Effector memory CD8-positive, alpha-beta T cell (primary cell): ENCODE data around the gene NAV2.

ENCODE experiments used
- ATAC-seq: fragments of 150-1000 bp; cut with Tn5 transposase; replicated peaks from 2 replicates; pipeline ENCODE4 v1.10.0; 2021; ENCODE audit warnings: mild to moderate bottlenecking, moderate library complexity
- DNase-seq, 3 experiments: peaks; one replicate each; pipeline ENCODE4 v3.0.0; 2021
- H3K27ac Mint-ChIP-seq, 2 donors: one replicate each; pipeline ENCODE4 v1.8.0; 2022; ENCODE audit warnings: mild to moderate bottlenecking in 2 of 2, mixed read lengths in 2 of 2, moderate library complexity in 2 of 2
- H3K27me3 Mint-ChIP-seq, 2 donors: one replicate each; pipeline ENCODE4 v1.8.0; 2022; ENCODE audit warnings: mixed read lengths in 2 of 2
- H3K36me3 Mint-ChIP-seq: one replicate; pipeline ENCODE4 v1.8.0; 2022; ENCODE audit warnings: mild to moderate bottlenecking, moderate library complexity, mixed read lengths; ENCODE audit not compliant: insufficient read depth
- H3K4me1 Mint-ChIP-seq, 2 donors: one replicate each; pipeline ENCODE4 v1.8.0; 2022; ENCODE audit warnings: low read depth in 2 of 2, mixed read lengths in 2 of 2
- H3K4me3 Mint-ChIP-seq, 2 donors: one replicate each; pipeline ENCODE4 v1.8.0; 2022; ENCODE audit warnings: mild to moderate bottlenecking in 2 of 2, mixed read lengths in 2 of 2, moderate library complexity in 2 of 2
- H3K9me3 Mint-ChIP-seq, 2 donors: one replicate each; pipeline ENCODE4 v1.8.0; 2022; ENCODE audit warnings: mixed read lengths in 2 of 2

NAV2 gene

GRCh38 chr11:20161230-20161918 is 448.7 kb downstream of the NAV2 start:
- Mint-ChIP-seq H3K9me3 (peaks cover 4 to 10% of the 10 kb centered on the region in 2 donors), H3K4me1 (peaks cover 23 to 24% of the 10 kb centered on the region in 2 donors), H3K27me3 (peaks cover 81 to 93% of the 10 kb centered on the region in 2 donors), H3K36me3 (peaks cover 25% of the 10 kb centered on the region), H3K4me3 (no peak overlapping the region), H3K27ac (no peak overlapping the region)
- ATAC-seq (no peak), DNase-seq (no peak)

DNA sequence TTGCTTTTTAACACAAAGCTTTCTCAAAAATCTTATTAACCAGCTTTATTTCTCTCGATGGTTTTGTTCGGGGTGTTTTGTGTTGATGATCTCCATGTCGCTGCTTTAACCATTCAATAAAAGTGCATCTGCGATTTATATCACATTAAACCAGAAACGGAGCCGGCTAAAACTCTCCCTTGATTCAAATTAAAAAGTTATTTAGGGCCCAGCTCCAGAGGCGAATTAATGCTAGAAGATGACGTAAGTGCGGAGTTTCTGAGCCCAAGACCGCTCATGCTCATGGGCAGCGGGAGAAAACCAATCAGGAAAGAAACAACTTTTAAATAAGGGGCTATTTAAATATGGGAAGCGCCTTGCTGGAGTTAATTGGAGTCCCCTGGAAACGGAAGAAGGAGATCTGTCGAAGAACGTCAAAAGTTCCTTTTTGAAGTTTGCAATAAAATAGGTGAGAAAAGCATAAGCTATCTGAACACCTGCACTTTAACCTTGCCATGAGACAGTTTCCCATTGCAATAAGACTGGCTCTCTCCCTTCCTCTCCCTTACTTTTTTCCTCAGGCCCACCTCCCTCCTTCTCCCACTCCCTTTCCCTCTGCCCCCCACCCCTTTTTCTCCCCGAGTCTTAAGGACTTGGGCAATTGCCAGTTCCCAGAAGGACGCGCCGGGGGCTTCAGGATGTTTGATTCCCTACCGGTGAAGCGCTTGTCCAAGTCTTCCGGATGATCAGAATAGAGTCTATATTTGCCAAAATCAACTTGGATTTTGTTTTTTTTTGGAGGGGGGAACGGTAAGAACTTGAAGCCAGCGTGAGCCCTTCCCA is 449.5 kb downstream of the NAV2 start:
- Mint-ChIP-seq H3K9me3 (peaks cover 4 to 10% of the 10 kb centered on the region in 2 donors), H3K27me3 (peaks cover 83 to 99% of the 10 kb centered on the region in 2 donors), H3K4me3 (no peak overlapping the region), H3K4me1 (peaks cover 22% of the 10 kb centered on the region in 2 donors), H3K27ac (no peak overlapping the region), H3K36me3 (peaks cover 25% of the 10 kb centered on the region)
- no peak for ATAC-seq
- DNase-seq, result no peak

DNA sequence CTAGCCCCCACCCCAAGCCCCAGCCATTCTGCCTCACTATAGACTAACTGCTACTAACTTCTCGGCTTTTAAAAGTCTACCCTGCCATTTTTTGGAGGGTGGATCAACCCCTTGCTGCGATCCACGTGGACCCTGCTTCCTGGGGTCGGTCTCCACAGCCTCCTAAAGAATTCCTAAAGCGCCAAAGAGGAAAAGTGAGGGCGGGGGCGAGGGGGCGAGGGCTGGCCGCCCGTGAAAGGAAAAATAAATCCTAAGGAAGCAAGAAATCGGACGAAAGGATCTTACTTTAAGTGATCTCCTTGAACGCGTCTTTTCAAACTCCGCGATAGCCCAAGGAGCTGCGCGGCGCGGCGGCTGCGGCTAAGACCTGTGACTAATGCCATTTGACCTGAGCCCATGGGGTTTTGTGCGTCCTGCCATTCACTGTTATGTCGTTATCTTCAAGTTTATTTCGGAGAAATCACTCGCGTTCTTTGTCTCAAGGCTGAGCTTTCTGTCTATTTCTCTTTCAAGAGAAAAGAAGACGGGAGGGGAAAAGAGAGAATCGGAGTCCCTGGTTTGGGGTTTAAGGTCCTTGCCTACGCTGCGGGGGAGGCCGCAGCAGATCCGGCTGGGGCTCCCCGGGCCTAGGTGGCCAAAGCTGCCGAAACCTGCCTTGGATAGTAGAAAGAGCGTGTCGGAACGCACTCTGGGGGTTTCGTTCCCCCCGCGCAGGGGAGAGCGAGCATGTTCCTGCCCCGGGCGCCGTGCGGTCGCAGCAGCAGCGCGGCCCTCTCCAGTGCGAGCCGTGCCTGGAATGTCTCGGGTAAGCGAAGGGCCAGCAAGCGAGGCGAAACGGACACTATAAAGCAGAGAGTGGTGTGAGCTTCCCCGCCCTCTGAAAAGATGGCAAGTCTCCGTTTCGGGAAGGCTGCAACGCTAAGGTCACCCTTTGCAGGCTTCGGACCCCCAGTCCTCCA is 450.5 kb downstream of the NAV2 start:
- peak overlapping the region in 1 of 2 donors; percentile 42 for H3K27ac Mint-ChIP-seq
- H3K27me3 Mint-ChIP-seq, result peaks cover 82 to 99% of the 10 kb centered on the region in 2 donors
- H3K4me3 Mint-ChIP-seq, result peak overlapping the region; percentile 58 to 71
- ATAC-seq (peak; percentile 17), DNase-seq (no peak)
- H3K9me3 Mint-ChIP-seq, result peaks cover 4 to 10% of the 10 kb centered on the region in 2 donors
- H3K36me3 Mint-ChIP-seq, result peaks cover 18% of the 10 kb centered on the region
- peaks cover 19% of the 10 kb centered on the region in 2 donors for H3K4me1 Mint-ChIP-seq

GRCh38 chr11:20163783-20164481 is 451.3 kb downstream of the NAV2 start:
- Mint-ChIP-seq H3K9me3 (peaks cover 3 to 4% of the 10 kb centered on the region in 2 donors), H3K4me1 (peaks cover 12 to 14% of the 10 kb centered on the region in 2 donors), H3K27ac (no peak overlapping the region), H3K4me3 (peak overlapping the region; percentile 58 to 71), H3K27me3 (peaks cover 75 to 96% of the 10 kb centered on the region in 2 donors), H3K36me3 (peaks cover 13% of the 10 kb centered on the region)
- ATAC-seq (no peak), DNase-seq (no peak)
